ENCODE measurements around the gene STXBP6. TPM values are rescaled to one million over a fixed set of nuclear protein-coding genes. Genes with fewer than 3 reads are reported as not detected.

Gene STXBP6
- total and polyA plus RNA-seq, 7 experiments from 2014 or later: not detected

- Histone ChIP-seq H3K27ac (ENCODE audit: low read depth, low read length) (no peak overlapping the region), H3K9me3 (ENCODE audit: control insufficient read depth in 2 of 3, low read length in 3 of 3) (peaks cover 0 to 6% (median 0%) of the 10 kb centered on the region in 3 experiments), H3K4me3 (ENCODE audit: low read length) (no peak overlapping the region), H3K27me3 (ENCODE audit: control insufficient read depth in 2 of 2, insufficient read depth in 2 of 2, low read length in 2 of 2) (no peaks in the 10 kb centered on the region), H3K4me1 (ENCODE audit: control insufficient read depth in 2 of 2, insufficient read depth in 2 of 2, low read length in 2 of 2) (no peaks in the 10 kb centered on the region), H3K36me3 (ENCODE audit: control insufficient read depth in 2 of 3, insufficient read depth in 3 of 3, low read length in 3 of 3) (no peaks in the 10 kb centered on the region)
- no peak overlapping the region for H3K27ac Mint-ChIP-seq
- H3K27me3 Mint-ChIP-seq: peaks cover 5 to 38% (median 23%) of the 10 kb centered on the region in 5 donors
- DNase-seq (no peak), ATAC-seq (no peak)
- no peak overlapping the region for H3K4me3 Mint-ChIP-seq
- ChIA-PET CTCF (no interaction called here), POLR2A (no interaction called here)
- intact Hi-C loops (cut with micrococcal nuclease): no loop called here
- H3K36me3 Mint-ChIP-seq: no peaks in the 10 kb centered on the region
- H3K9me3 Mint-ChIP-seq: peaks cover 0 to 28% (median 10%) of the 10 kb centered on the region in 11 donors
- H3K4me1 Mint-ChIP-seq: peaks cover 0 to 2% (median 0%) of the 10 kb centered on the region in 7 donors
Observed at GRCh38 chr14:24887623-24888304, 162.2 kb downstream of the STXBP6 start.

GRCh38 chr14:24885410-24885913 is 164.5 kb downstream of the STXBP6 start:
- Histone ChIP-seq H3K4me1 (ENCODE audit: control insufficient read depth in 2 of 2, insufficient read depth in 2 of 2, low read length in 2 of 2) (no peaks in the 10 kb centered on the region), H3K36me3 (ENCODE audit: control insufficient read depth in 2 of 3, insufficient read depth in 3 of 3, low read length in 3 of 3) (no peaks in the 10 kb centered on the region), H3K27me3 (ENCODE audit: control insufficient read depth in 2 of 2, insufficient read depth in 2 of 2, low read length in 2 of 2) (no peaks in the 10 kb centered on the region), H3K4me3 (ENCODE audit: low read length) (no peak overlapping the region), H3K27ac (ENCODE audit: low read depth, low read length) (no peak overlapping the region), H3K9me3 (ENCODE audit: control insufficient read depth in 2 of 3, low read length in 3 of 3) (no peaks in the 10 kb centered on the region)
- intact Hi-C loops (cut with micrococcal nuclease): no loop called here
- Mint-ChIP-seq H3K4me1 (no peaks in the 10 kb centered on the region), H3K27me3 (peaks cover 3 to 43% (median 20%) of the 10 kb centered on the region in 5 donors), H3K36me3 (no peaks in the 10 kb centered on the region), H3K27ac (no peak overlapping the region), H3K9me3 (peaks cover 0 to 17% (median 9%) of the 10 kb centered on the region in 11 donors), H3K4me3 (no peak overlapping the region)
- no peak for DNase-seq
- no peak for ATAC-seq
- CTCF ChIA-PET: no interaction called here
- POLR2A ChIA-PET: no interaction called here

- Mint-ChIP-seq H3K4me3 (no peak overlapping the region), H3K27ac (no peak overlapping the region), H3K4me1 (no peaks in the 10 kb centered on the region), H3K36me3 (no peaks in the 10 kb centered on the region), H3K27me3 (peaks cover 0 to 43% (median 19%) of the 10 kb centered on the region in 5 donors), H3K9me3 (peaks cover 0 to 6% (median 0%) of the 10 kb centered on the region in 11 donors)
- no peaks in the 10 kb centered on the region for H3K9me3 ChIP-seq (ENCODE audit: control insufficient read depth in 2 of 3, low read length in 3 of 3)
- intact Hi-C loops (cut with micrococcal nuclease): no loop called here
- no peak overlapping the region for H3K27ac ChIP-seq (ENCODE audit: low read depth, low read length)
- no peaks in the 10 kb centered on the region for H3K36me3 ChIP-seq (ENCODE audit: control insufficient read depth in 2 of 3, insufficient read depth in 3 of 3, low read length in 3 of 3)
- ATAC-seq (no peak), DNase-seq (no peak)
- ChIA-PET CTCF (no interaction called here), POLR2A (no interaction called here)
- H3K4me1 ChIP-seq (ENCODE audit: control insufficient read depth in 2 of 2, insufficient read depth in 2 of 2, low read length in 2 of 2): no peaks in the 10 kb centered on the region
- H3K4me3 ChIP-seq (ENCODE audit: low read length): no peak overlapping the region
- no peaks in the 10 kb centered on the region for H3K27me3 ChIP-seq (ENCODE audit: control insufficient read depth in 2 of 2, insufficient read depth in 2 of 2, low read length in 2 of 2)
Observed at GRCh38 chr14:24883576-24883975, 166.4 kb downstream of the STXBP6 start.

GRCh38 chr14:24881116-24881893 is 168.6 kb downstream of the STXBP6 start:
- Mint-ChIP-seq H3K9me3 (peaks cover 0 to 2% (median 0%) of the 10 kb centered on the region in 11 donors), H3K4me3 (no peak overlapping the region), H3K4me1 (no peaks in the 10 kb centered on the region), H3K27ac (no peak overlapping the region), H3K27me3 (peaks cover 0 to 33% (median 13%) of the 10 kb centered on the region in 5 donors), H3K36me3 (no peaks in the 10 kb centered on the region)
- ChIA-PET CTCF (no interaction called here), POLR2A (no interaction called here)
- Histone ChIP-seq H3K36me3 (ENCODE audit: control insufficient read depth in 2 of 3, insufficient read depth in 3 of 3, low read length in 3 of 3) (no peaks in the 10 kb centered on the region), H3K27me3 (ENCODE audit: control insufficient read depth in 2 of 2, insufficient read depth in 2 of 2, low read length in 2 of 2) (no peaks in the 10 kb centered on the region), H3K4me3 (ENCODE audit: low read length) (no peak overlapping the region), H3K4me1 (ENCODE audit: control insufficient read depth in 2 of 2, insufficient read depth in 2 of 2, low read length in 2 of 2) (no peaks in the 10 kb centered on the region), H3K9me3 (ENCODE audit: control insufficient read depth in 2 of 3, low read length in 3 of 3) (no peaks in the 10 kb centered on the region), H3K27ac (ENCODE audit: low read depth, low read length) (no peak overlapping the region)
- DNase-seq: no peak
- intact Hi-C loops (cut with micrococcal nuclease): no loop called here
- ATAC-seq: no peak

GRCh38 chr14:24880689-24881088 is 169.3 kb downstream of the STXBP6 start:
- intact Hi-C loops (cut with micrococcal nuclease): no loop called here
- H3K9me3 Mint-ChIP-seq: peaks cover 0 to 2% (median 0%) of the 10 kb centered on the region in 11 donors
- H3K4me3 Mint-ChIP-seq: no peak overlapping the region
- Histone ChIP-seq H3K4me1 (ENCODE audit: control insufficient read depth in 2 of 2, insufficient read depth in 2 of 2, low read length in 2 of 2) (no peaks in the 10 kb centered on the region), H3K27ac (ENCODE audit: low read depth, low read length) (no peak overlapping the region), H3K27me3 (ENCODE audit: control insufficient read depth in 2 of 2, insufficient read depth in 2 of 2, low read length in 2 of 2) (no peaks in the 10 kb centered on the region), H3K4me3 (ENCODE audit: low read length) (no peak overlapping the region), H3K36me3 (ENCODE audit: control insufficient read depth in 2 of 3, insufficient read depth in 3 of 3, low read length in 3 of 3) (no peaks in the 10 kb centered on the region), H3K9me3 (ENCODE audit: control insufficient read depth in 2 of 3, low read length in 3 of 3) (no peaks in the 10 kb centered on the region)
- POLR2A ChIA-PET: no interaction called here
- H3K27me3 Mint-ChIP-seq: peaks cover 0 to 35% (median 14%) of the 10 kb centered on the region in 5 donors
- CTCF ChIA-PET: no interaction called here
- no peaks in the 10 kb centered on the region for H3K36me3 Mint-ChIP-seq
- peaks cover 0 to 3% (median 0%) of the 10 kb centered on the region in 7 donors for H3K4me1 Mint-ChIP-seq
- ATAC-seq (no peak), DNase-seq (no peak)
- no peak overlapping the region for H3K27ac Mint-ChIP-seq

GRCh38 chr14:24879661-24880386 is 170.1 kb downstream of the STXBP6 start:
- ChIA-PET CTCF (no interaction called here), POLR2A (no interaction called here)

More at GRCh38 chr14:24879661-24880386, 170.1 kb downstream of the STXBP6 start:
- H3K36me3 ChIP-seq (ENCODE audit: control insufficient read depth in 2 of 3, insufficient read depth in 3 of 3, low read length in 3 of 3): no peaks in the 10 kb centered on the region
- no peaks in the 10 kb centered on the region for H3K27me3 ChIP-seq (ENCODE audit: control insufficient read depth in 2 of 2, insufficient read depth in 2 of 2, low read length in 2 of 2)
- peaks cover 0 to 2% (median 0%) of the 10 kb centered on the region in 11 donors for H3K9me3 Mint-ChIP-seq
- H3K4me3 Mint-ChIP-seq: no peak overlapping the region
- H3K4me1 Mint-ChIP-seq: peaks cover 0 to 4% (median 0%) of the 10 kb centered on the region in 7 donors
- H3K27ac ChIP-seq (ENCODE audit: low read depth, low read length): no peak overlapping the region
- no peak overlapping the region for H3K4me3 ChIP-seq (ENCODE audit: low read length)
- peaks cover 3 to 43% (median 14%) of the 10 kb centered on the region in 5 donors for H3K27me3 Mint-ChIP-seq
- no peak for DNase-seq
- no peak overlapping the region for H3K27ac Mint-ChIP-seq
- no peaks in the 10 kb centered on the region for H3K9me3 ChIP-seq (ENCODE audit: control insufficient read depth in 2 of 3, low read length in 3 of 3)
- no peaks in the 10 kb centered on the region for H3K4me1 ChIP-seq (ENCODE audit: control insufficient read depth in 2 of 2, insufficient read depth in 2 of 2, low read length in 2 of 2)
- H3K36me3 Mint-ChIP-seq: no peaks in the 10 kb centered on the region
- intact Hi-C loops (cut with micrococcal nuclease): no loop called here
- no peak for ATAC-seq
